Measurements from ENCODE around the gene ZNF133.
"Not testable (repeated sequence)": the region's sequence is repeated elsewhere in the genome, so short reads cannot be mapped to it uniquely, and the experiment has no call there.

Gene ZNF133

GRCh38 chr20:18284805-18285533 is 3.4 kb upstream of the ZNF133 start:
- no peak for DNase-seq (ENCODE audit: low spot score)

- DNase-seq (ENCODE audit: low spot score) = no peak
Measured at GRCh38 chr20:18287546-18287914, 797 bp upstream of the ZNF133 start.

GRCh38 chr20:18288749-18289267 is 481 bp downstream of the ZNF133 start:
- peak; percentile 30 for DNase-seq (ENCODE audit: low spot score)

DNA sequence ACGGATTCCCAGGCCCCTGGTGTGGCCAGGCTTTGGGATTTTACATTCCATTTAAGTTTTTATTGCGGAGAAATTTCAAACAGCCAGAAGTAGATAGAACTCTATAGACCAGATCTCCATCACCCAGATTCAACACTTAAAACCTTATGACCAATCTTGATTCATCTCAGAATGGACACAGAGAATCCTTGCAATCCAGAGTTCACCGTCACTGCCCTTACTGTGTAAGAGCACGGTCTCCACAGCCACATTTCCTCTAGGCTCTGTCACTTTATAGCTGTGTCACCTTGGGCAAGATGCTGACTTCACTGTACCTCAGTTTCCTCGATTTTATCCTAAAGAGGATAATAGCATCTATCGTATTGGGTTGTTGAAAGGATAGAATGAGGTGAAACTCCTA is 979 bp downstream of the ZNF133 start:
- DNase-seq (ENCODE audit: low spot score) = peak; percentile 13

GRCh38 chr20:18299364-18299763 is 11.0 kb downstream of the ZNF133 start:
- no peak for DNase-seq (ENCODE audit: low spot score)

- DNase-seq (ENCODE audit: low spot score) = no peak
Measured at GRCh38 chr20:18304618-18305017, 16.3 kb downstream of the ZNF133 start.

GRCh38 chr20:18307301-18307700 is 19.0 kb downstream of the ZNF133 start:
- no peak for DNase-seq (ENCODE audit: low spot score)

DNA sequence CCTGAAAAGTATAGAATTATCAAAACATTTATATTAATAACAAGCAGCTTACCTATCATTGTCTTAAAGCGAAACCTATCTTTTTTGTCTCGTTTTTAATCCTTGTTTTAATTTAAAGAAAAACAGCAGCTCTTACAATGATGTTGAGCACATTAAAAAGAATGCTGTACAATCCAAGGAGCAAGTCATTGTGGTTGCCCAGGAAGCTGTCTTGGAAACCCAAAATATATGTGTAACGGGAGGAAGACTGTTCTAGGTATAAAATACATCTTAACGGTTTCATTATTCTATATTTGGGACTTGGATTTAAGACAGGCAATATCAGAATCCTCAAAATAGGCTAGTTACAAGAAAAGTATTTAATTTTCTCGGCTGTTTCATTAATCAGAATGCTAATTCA is 21.7 kb downstream of the ZNF133 start:
- no peak for DNase-seq (ENCODE audit: low spot score)

- DNase-seq (ENCODE audit: low spot score) = no peak
Measured at GRCh38 chr20:18310592-18310991, 22.3 kb downstream of the ZNF133 start.

DNA sequence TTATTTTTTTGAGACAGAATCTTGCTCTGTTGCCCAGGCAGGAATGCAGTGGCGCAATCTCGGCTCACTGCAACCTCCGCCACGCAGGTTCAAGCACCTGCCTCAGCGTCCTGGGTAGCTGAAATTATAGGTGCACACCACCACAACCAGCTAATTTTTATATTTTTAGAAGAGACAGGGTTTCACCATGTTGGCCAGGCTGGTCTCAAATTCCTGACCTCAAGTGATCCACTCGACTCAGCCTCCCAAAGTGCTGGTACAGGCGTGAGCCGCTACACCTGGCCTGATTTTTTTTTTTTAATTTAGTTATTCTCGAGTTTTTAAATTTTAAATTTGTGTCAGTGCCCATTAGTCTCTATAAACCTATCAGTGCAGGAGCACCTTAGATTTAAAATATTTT is 24.4 kb downstream of the ZNF133 start:
- no peak for DNase-seq (ENCODE audit: low spot score)

DNA sequence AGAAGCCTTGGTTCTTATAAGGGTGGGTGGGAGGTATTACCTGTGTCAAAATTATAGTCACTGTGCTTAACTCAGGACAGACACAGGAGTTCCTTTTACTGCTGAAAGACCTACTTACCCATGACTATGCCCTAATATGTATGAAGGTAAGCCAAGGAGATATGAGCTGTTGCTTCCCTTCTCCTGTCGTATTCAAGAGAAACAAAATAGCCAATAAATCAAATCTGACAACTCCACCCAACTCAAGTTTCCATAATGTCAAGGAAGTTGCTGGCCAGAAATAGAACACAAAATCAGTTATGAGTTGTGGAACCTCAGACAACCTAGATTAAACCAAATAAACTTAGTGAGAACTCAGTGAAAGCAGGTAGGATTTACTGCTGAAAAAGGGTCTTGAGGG is 25.1 kb downstream of the ZNF133 start:
- no peak for DNase-seq (ENCODE audit: low spot score)

- peak; percentile 49 for DNase-seq (ENCODE audit: low spot score)
Measured at GRCh38 chr20:18314786-18315406, 26.6 kb downstream of the ZNF133 start.

DNA sequence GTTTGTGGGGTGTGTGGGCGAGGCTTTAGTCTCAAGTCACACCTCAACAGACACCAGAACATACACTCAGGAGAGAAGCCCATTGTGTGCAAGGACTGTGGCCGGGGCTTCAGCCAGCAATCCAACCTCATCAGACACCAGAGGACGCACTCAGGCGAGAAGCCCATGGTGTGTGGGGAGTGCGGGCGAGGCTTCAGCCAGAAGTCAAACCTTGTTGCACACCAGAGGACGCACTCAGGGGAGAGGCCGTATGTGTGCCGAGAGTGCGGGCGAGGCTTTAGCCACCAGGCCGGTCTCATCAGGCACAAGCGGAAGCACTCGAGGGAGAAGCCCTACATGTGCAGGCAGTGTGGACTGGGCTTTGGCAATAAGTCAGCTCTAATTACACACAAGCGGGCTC is 27.8 kb downstream of the ZNF133 start:
- no peak for DNase-seq (ENCODE audit: low spot score)

GRCh38 chr20:18321316-18321715 is 33.0 kb downstream of the ZNF133 start:
- DNase-seq (ENCODE audit: low spot score) = no peak

DNA sequence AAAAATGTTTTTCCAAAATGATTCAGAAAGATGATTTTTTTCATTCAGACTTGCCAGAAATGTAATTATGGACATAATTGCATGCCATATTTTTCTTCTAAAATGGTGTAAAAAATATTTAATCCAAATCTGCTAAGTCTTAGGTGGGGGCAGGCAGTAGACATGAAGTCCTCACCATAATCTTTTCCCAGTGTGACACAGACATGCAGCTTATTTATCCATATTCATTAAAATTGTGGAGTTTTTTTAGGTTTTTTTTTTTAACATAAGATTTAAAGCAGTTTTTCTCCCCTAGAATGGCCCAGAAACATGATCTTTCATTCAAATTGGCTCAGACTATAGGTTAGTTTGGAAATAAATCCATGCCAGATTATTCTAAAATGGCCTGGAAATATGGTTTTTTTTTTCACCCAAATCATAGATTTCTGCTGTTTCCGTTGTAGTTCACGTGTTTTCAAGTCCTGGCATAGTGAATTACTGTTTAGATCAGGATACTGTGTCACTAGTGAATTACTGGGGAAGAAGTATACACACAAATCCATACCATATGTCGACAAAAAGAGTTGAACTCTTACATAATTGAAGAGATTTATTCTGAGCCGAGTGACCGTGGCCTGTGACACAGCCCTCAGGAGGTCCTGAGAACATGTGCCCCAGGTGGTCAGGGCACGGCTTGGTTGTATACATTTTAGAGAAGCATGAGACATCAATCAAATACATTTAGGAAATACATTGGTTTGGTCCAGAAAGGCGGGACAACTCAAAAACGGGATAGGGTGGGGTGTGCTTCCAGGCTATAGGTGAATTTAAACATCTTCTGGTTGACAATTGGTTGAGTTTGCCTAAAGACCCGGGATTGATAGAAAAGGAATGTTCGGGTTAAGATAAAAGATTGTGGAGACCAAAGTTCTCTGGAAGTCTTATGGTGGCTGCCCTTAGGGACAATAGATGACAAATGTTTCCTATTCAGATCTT is 33.9 kb downstream of the ZNF133 start:
- no peak for DNase-seq (ENCODE audit: low spot score)

- DNase-seq (ENCODE audit: low spot score) = no peak
Measured at GRCh38 chr20:18323705-18324104, 35.4 kb downstream of the ZNF133 start.

DNA sequence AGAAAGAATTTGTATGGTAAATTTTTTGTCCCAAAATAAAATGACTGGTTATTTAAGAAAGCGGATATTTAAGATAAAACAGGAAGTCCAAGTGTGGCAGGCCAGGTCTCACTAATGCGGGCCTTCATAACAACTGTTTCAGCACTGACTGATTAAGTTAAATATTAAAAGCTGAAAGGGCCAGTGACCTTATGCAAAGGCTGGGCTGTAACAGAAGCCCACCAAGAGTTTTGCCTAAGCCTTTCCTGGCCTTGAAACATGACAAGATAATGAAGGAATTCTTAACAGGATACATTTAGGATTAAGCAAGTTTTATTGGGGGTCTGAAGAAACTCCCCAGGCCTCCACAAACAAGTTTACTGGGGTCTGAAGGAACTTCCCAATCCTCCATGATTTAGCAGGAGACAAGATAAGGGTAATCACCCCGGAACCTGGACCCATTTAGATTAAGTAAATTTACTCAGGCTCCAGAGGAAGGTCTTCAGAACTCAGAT is 36.3 kb downstream of the ZNF133 start:
- DNase-seq (ENCODE audit: low spot score) = no peak

- DNase-seq (ENCODE audit: low spot score) = no peak
Measured at GRCh38 chr20:18326990-18327389, 38.7 kb downstream of the ZNF133 start.

DNA sequence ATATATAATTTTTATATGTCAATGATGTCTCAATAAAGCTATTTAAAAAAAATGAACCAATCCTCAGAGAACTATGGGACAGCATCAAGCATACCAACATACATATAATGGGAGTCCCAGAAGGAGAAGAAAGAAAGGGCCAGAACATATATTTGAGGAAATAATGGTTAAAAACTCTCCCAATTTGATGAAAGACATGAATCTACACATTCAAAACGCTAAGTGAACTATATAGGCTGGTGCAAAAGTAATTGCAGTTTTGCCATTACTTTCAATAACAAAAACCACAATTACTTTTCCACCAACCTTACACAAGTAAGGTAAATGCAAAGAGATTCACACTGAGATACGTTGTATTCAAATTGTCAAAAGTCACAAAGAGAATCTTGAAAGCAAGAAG is 43.4 kb downstream of the ZNF133 start:
- DNase-seq (ENCODE audit: low spot score) = no peak

GRCh38 chr20:18349749-18350148 is 61.4 kb downstream of the ZNF133 start:
- DNase-seq (ENCODE audit: low spot score) = not testable (repeated sequence)

DNA sequence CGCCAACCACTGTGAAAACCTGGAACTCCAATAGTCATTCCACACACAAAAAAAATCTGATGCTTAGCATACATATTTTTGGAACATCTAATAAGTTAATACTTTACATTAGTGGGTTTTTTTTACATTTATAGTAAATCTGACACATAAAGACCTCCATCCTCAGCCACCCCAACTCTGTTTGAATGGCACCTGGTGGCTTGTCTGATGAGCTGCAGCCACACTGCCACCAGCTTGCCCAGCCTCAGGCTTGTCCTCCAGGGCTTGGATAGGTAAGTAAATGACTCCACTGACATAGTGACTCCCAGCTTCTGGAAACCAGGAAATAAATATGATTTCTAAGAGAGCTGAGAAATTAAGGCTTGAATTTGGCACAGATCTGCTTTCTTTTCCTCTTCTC is 71.5 kb downstream of the ZNF133 start:
- DNase-seq (ENCODE audit: low spot score) = no peak

DNA sequence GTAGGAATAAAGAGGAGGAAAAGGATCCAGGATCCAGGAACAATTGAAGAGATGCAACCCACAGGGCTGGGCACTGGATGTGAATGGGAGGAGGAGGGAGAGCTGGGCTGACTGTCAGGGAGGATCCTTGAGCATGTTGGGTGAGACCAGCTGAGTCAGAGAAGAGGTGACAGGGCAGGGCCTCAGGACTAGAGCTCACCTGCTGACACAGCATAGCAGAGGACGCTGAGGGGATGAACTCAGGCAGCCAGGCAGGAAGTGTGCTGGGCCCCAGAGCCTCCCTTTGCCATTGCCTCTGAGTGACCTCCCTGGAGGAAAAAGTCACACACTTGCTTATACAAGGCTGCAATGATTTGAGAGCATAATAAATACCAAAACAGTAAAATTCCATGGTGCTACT is 72.3 kb downstream of the ZNF133 start:
- DNase-seq (ENCODE audit: low spot score) = no peak
